ENCODE results near the gene CFAP20. TPM values are rescaled to one million over a fixed set of nuclear protein-coding genes. Genes with fewer than 3 reads are reported as not detected.
"Not testable (repeated sequence)": the region's sequence is repeated elsewhere in the genome, so short reads cannot be mapped to it uniquely, and the experiment has no call there.

The CFAP20 gene
- total RNA-seq, 1 donor = 61.4 TPM

GRCh38 chr16:58099097-58099955 is 29.9 kb downstream of the CFAP20 start:
- no peak for DNase-seq (ENCODE audit: low read depth in 2 of 3, low spot score in 2 of 3)

GRCh38 chr16:58098207-58099096 is 30.7 kb downstream of the CFAP20 start:
- no peak for DNase-seq (ENCODE audit: low read depth in 2 of 3, low spot score in 2 of 3)

- DNase-seq (ENCODE audit: low read depth in 2 of 3, low spot score in 2 of 3) = no peak
Measured at GRCh38 chr16:58096249-58096648, 32.9 kb downstream of the CFAP20 start.

DNA sequence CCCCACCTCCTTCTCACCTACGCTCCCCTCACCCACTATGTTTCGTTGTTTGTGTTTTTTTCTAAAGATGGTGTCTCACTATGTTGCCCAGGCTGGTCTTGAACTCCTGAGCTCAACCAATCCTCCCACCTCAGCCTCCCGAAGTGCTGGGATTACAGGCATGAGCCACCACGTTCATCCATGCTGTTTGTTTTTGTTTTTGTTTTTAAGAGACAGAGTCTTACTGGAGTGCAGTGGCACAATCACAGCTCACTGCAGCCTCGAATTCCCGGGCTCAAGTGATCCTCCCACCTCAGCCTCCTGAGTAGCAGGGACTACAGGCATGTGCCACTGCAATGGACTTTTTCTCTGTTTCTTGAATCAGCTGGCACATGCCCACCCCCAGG is 33.6 kb downstream of the CFAP20 start:
- not testable (repeated sequence) for DNase-seq (ENCODE audit: low read depth in 2 of 3, low spot score in 2 of 3)

DNA sequence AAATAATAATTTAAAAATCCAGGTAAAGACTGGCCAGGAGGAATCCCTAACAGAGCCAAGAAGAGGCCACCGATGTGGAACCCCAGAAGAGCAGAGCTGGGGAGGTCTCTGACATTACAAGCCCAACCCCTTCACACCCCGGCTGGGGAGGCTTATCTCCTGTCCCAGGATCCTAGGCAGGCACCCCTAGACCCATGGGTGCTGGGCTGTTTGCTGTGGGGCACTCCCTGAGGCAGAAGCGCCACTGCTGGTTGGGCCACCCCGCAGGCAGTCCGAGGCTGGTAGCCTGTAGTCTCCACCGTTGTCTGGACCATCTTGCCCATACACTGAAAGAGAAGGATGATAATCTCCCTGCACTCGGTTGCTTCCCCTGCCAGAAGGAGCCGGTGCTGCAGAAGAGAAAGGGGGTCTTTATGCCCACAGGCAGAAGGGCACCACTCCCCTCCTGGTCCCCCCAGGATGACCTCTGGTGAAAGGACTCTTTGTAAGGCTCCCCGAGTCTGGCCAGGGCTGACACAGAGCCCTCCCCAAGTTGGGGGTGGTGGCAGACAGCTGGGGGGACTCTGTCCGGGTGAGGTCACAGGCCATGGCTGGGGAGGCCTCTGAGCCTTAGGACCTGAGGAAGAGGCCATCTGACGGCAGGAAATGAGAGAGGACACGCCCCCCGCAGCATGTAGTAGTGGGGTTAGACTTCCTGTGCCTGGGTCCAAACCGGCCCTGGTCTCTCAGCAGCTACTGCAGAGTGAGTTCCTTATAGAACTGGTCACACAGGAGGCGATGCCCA is 34.2 kb downstream of the CFAP20 start:
- DNase-seq (ENCODE audit: low read depth in 2 of 3, low spot score in 2 of 3) = no peak

DNA sequence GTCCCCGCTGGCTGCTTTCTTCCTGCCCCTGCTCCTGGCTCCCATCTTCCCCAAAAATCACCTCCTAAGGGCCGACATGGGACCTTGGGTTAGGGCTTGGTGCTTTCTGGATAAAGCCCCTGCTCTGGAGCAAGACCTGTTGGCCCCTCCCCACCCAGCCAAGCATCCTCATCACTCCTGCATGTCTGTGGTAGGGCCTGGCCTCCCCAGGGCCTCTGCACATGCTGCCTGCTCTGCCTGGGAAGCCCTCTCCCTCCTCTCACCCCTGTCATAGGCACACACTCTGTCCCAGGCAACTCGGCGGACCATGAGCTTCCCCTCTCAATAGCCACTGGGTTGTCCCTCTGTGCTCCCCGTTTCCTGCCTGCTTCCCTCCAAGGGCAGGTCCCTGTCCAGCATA is 35.2 kb downstream of the CFAP20 start:
- no peak for DNase-seq (ENCODE audit: low read depth in 2 of 3, low spot score in 2 of 3)

GRCh38 chr16:58090396-58090795 is 38.8 kb downstream of the CFAP20 start:
- DNase-seq (ENCODE audit: low read depth in 2 of 3, low spot score in 2 of 3) = not testable (repeated sequence)

DNA sequence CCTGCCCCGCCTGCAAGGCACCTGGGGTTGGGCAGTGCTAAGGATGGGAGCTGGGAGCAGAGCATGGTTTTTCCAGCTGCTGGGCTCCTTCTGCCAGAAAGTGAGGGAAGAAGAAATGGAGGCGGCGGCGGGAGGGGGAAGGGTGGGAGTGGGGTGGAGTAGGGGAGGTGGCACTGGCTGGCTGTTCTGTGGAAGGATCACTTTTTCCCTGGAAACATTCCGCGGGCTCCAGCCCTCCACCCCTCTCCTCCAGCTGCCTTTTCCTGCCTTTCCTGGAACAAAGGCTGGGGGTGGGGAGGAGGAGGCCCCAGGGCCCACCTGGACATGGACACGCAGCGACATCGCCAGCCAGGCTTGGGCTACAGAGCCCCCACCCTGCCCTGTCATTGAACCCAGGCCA is 41.1 kb downstream of the CFAP20 start:
- no peak for DNase-seq (ENCODE audit: low read depth in 2 of 3, low spot score in 2 of 3)

- no peak for DNase-seq (ENCODE audit: low read depth in 2 of 3, low spot score in 2 of 3)
Measured at GRCh38 chr16:58087209-58087913, 41.8 kb downstream of the CFAP20 start.

DNA sequence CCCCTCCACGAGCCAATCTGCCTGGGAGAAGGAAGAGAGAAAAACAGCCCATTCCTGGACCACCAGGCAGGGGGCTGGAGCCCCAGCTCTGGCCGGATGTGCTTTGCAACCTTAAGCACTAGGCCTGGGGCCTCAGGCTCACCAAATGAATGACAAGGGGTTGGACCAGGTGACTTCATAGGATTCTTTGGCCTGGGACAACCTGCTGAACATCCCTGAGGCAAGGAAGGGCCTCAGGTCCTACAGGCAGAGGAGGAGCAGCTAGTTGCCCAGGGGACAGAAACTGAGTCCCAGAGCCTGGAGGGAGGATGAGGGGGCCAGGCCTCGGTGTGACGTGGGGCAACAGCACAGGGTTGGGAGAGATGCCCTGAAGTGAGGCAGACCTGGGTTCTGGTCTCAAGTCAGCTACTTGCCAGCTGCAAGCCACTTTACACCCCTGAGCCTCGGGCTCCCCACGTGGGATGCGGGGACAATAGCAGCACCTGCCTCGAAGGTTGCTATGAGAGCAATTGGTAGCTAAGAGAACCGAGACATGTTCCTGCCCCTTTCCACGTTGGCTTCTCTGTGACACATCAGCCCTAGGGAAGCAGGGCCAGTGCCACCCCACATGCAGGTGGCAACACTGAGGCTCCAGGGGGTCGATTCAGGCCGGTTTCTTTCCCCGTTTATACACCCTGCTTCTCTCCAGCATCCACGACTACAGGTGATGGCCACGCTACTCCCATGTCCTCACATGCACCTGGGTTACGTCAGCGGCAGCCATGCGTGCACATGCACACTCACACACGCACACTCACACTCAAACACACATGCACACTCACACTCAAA is 42.6 kb downstream of the CFAP20 start:
- no peak for DNase-seq (ENCODE audit: low read depth in 2 of 3, low spot score in 2 of 3)

- no peak for DNase-seq (ENCODE audit: low read depth in 2 of 3, low spot score in 2 of 3)
Measured at GRCh38 chr16:58085584-58086251, 43.5 kb downstream of the CFAP20 start.

DNA sequence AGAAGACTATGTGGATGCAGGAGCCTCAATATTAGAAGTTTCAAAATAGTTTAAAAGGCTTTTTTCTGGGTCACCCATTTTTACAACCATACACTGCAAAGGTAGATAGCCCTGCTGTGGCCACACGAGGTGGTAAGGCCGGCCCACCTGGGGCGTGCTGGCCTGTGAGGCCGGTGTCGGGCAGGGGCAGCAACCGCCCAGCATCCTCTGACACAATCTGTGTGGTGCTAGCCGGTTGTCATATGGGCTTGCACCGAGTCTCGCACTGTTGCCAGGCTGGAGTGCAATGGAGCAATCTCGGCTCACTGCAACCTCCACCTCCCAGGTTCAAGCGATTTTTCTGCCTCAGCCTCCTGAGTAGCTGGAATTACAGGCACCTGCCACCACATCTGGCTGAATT is 44.0 kb downstream of the CFAP20 start:
- DNase-seq (ENCODE audit: low read depth in 2 of 3, low spot score in 2 of 3) = no peak

- DNase-seq (ENCODE audit: low read depth in 2 of 3, low spot score in 2 of 3) = no peak
Measured at GRCh38 chr16:58084635-58085034, 44.5 kb downstream of the CFAP20 start.

- no peak for DNase-seq (ENCODE audit: low read depth in 2 of 3, low spot score in 2 of 3)
Measured at GRCh38 chr16:58082381-58082780, 46.8 kb downstream of the CFAP20 start.

GRCh38 chr16:58080657-58081056 is 48.5 kb downstream of the CFAP20 start:
- DNase-seq (ENCODE audit: low read depth in 2 of 3, low spot score in 2 of 3) = not testable (repeated sequence)

GRCh38 chr16:58077796-58078195 is 51.4 kb downstream of the CFAP20 start:
- no peak for DNase-seq (ENCODE audit: low read depth in 2 of 3, low spot score in 2 of 3)

DNA sequence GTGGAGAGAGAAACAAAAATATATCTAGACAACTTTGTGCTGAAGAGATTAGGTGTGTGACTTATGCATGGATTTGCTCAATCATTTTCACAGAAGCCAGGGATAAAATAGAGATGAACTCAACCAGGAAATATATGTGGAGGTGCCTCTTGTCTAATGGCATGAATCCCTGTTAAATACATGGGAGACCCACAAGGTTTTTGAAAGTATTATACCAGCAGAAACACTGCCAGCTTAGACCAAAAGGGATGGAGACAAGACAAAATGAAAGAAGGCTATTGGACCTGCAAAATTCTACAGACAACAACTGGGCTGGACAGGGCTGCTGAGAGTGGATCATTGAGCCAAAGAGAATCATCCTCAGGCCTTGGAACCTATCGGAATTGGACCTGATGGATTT is 52.7 kb downstream of the CFAP20 start:
- no peak for DNase-seq (ENCODE audit: low read depth in 2 of 3, low spot score in 2 of 3)

DNA sequence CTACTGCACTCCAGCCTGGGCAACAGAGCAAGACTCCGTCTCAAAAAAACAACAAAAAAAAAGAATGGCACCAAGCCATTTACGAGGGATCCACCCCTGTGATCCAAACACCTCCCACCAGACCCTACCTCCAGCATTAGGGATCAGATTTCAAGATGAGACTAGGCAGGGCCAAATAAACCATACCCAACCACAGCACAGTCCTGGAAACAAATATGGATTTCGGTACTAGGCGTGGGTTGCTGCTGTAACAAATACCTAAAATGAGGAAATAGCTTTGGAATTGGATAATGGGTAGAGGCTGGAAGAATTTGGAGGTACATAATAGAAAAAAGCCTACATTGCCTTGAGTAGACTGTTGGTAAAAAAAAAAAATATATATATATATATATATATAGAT is 54.5 kb downstream of the CFAP20 start:
- DNase-seq (ENCODE audit: low read depth in 2 of 3, low spot score in 2 of 3) = no peak

GRCh38 chr16:58073086-58073485 is 56.1 kb downstream of the CFAP20 start:
- DNase-seq (ENCODE audit: low read depth in 2 of 3, low spot score in 2 of 3) = not testable (repeated sequence)

Data from hematopoietic multipotent progenitor cell (in vitro differentiated cells).